Measurements from ENCODE around the gene GOLGB1. TPM values are rescaled to one million over a fixed set of nuclear protein-coding genes. Genes with fewer than 3 reads are reported as not detected.

Gene GOLGB1
- total and polyA plus RNA-seq, 7 donors: 9.7 to 70.1 (median 44.8) TPM

DNA sequence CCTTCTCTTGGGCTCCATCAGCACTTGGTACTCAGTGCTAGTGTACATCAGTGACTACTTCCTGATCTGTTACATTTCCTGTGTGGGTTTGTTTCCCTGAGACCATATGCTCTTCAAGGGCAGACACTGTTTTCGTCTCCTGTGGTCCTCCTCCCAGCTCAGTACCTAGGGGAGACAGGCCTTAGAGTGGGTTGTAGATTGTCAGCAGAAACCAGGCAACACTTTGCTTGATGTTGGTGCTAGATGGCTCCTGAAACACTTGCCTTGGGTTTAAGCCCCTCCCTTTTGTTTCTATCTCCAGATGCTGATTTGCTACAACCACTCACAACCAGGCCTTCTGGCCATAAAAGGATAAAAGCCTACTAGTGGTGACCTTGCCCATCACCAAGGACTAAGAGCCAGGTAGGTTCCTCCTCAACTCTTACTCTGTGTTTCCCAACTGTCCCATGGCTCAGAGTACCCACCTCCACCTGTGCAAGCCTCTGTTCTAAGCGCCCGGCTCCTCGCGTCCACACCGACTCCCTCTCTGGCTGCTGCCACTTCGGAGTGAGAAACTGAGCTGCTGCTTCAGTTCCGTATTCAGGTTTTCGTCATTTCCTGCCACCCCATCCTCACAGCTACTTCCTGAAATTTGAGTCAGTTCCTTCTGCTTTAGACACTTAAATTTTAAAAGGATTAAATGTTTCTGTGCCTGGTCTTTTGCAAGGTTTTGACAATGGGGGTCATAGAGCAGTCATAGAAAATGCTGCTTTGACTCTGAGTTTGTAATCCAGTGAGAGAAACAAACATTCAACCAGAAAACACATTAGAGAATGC, 89.0 kb downstream of the GOLGB1 start, which contains the start of gene HCLS1:
TSS of gene HCLS1 (minus strand) at position 548 of the 816 bp plus-strand sequence. CDS start 2,556 bp downstream, outside the sequence.
- WGBS, 2 donors: 34 to 78% methylated on average over 9 of the region's 9 CpGs
- peak within 1 kb of the TSS; percentile 46 to 55 (median 52) for H3K27ac ChIP-seq
- H3K9me3 ChIP-seq: no peaks in the 10 kb centered on the region
- no peaks in the 10 kb centered on the region for H3K4me1 ChIP-seq
- peak within 1 kb of the TSS in 3 of 4 donors; percentile 7 to 32 (median 24) for H3K4me3 ChIP-seq
- H3K36me3 ChIP-seq: peaks cover 7 to 34% (median 21%) of the 10 kb centered on the region in 4 donors
- no peaks in the 10 kb centered on the region for H3K27me3 ChIP-seq
- TF ChIP-seq, protein P1, sequence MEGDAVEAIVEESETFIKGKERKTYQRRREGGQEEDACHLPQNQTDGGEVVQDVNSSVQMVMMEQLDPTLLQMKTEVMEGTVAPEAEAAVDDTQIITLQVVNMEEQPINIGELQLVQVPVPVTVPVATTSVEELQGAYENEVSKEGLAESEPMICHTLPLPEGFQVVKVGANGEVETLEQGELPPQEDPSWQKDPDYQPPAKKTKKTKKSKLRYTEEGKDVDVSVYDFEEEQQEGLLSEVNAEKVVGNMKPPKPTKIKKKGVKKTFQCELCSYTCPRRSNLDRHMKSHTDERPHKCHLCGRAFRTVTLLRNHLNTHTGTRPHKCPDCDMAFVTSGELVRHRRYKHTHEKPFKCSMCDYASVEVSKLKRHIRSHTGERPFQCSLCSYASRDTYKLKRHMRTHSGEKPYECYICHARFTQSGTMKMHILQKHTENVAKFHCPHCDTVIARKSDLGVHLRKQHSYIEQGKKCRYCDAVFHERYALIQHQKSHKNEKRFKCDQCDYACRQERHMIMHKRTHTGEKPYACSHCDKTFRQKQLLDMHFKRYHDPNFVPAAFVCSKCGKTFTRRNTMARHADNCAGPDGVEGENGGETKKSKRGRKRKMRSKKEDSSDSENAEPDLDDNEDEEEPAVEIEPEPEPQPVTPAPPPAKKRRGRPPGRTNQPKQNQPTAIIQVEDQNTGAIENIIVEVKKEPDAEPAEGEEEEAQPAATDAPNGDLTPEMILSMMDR (IDR thresholded peaks at IDR 0.05): no peak
- TF ChIP-seq EP300 (IDR thresholded peaks at IDR 0.05): no peak
- peak in 1 of 2 donors; percentile 45 for TF ChIP-seq POLR2A (IDR thresholded peaks at IDR 0.05)
- peak in 3 of 4 donors; percentile 62 to 66 (median 65) for TF ChIP-seq POLR2AphosphoS5 (IDR thresholded peaks at IDR 0.05)
- intact Hi-C loops (cut with DNase I): no loop called here
- DNase-seq: peak; percentile 76

DNA sequence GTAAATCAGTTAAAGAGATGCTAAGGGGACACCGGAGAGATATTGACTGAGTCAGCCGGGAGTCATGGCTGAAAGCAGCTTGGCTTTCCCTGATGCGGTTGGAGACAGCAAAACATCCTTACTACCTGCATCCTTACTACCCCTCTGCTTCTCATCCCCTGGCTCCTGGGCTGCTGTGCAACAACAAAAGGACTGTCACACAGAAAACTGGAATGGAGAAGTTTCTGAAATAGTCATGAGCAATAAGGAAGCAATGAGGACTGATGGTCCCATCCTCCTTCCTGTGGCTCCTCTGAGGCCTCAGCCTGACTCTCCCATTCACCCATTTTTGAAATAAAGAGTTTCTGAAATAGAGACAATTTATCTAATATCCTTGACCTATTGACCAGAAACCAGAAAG, 90.0 kb downstream of the GOLGB1 start:
- WGBS, 2 donors: 87 to 93% methylated on average over 3 of the region's 3 CpGs
- TF ChIP-seq, protein P1 (IDR thresholded peaks at IDR 0.05): no peak
- no peak for TF ChIP-seq EP300 (IDR thresholded peaks at IDR 0.05)
- TF ChIP-seq POLR2A (IDR thresholded peaks at IDR 0.05): no peak
- TF ChIP-seq POLR2AphosphoS5 (IDR thresholded peaks at IDR 0.05): no peak
- DNase-seq: no peak
- no peaks in the 10 kb centered on the region for H3K4me1 ChIP-seq
- no peaks in the 10 kb centered on the region for H3K9me3 ChIP-seq
- peak overlapping the region in 2 of 4 donors; percentile 24 to 32 for H3K4me3 ChIP-seq
- no peak overlapping the region for H3K27ac ChIP-seq
- intact Hi-C loops (cut with DNase I): no loop called here
- no peaks in the 10 kb centered on the region for H3K27me3 ChIP-seq
- H3K36me3 ChIP-seq: peaks cover 0 to 25% (median 11%) of the 10 kb centered on the region in 4 donors

DNA sequence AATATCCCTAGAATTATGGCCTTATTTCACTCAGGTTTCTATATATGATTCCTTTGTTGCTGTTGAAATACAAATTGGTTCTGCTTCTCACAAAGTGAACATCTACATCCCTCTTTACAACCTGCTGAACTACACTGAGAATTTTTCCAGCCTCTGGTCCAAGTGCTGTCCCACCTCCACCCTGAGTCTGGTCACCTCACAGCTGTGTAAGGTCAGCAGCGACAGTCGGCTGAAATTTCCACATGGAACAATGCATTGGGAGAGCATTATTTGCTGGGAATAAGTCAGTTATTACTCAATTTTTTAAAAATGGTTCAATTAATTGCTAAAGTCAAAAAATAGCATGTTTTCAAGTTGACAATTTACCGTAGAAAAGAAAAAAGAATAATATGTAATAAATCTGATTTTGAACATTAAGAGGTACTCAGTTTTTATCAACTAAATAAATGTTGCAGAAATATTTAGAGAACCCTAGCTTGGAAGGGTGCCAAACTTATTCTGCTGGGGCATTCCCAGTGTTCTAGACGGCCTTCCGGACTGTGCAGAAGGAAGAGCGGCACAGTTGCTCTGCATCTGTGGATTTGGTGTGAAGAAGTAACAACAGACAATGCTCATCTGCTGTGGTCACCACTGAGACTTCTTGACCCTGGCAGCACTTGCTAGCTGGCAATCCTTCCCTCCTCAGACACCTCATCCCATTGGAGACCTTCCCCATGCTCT, 90.7 kb downstream of the GOLGB1 start:
- H3K9me3 ChIP-seq: no peaks in the 10 kb centered on the region
- H3K27me3 ChIP-seq: no peaks in the 10 kb centered on the region
- TF ChIP-seq POLR2A (IDR thresholded peaks at IDR 0.05) (no peak), EP300 (IDR thresholded peaks at IDR 0.05) (no peak), POLR2AphosphoS5 (IDR thresholded peaks at IDR 0.05) (no peak)
- TF ChIP-seq, protein P1 (IDR thresholded peaks at IDR 0.05): no peak
- intact Hi-C loops (cut with DNase I): no loop called here
- H3K4me1 ChIP-seq: no peaks in the 10 kb centered on the region
- DNase-seq: no peak
- H3K4me3 ChIP-seq: peak overlapping the region in 2 of 4 donors; percentile 24 to 32
- H3K27ac ChIP-seq: no peak overlapping the region
- H3K36me3 ChIP-seq: peaks cover 0 to 17% (median 5%) of the 10 kb centered on the region in 4 donors
- 85 to 93% methylated on average over 6 of the region's 6 CpGs for WGBS, 2 donors

DNA sequence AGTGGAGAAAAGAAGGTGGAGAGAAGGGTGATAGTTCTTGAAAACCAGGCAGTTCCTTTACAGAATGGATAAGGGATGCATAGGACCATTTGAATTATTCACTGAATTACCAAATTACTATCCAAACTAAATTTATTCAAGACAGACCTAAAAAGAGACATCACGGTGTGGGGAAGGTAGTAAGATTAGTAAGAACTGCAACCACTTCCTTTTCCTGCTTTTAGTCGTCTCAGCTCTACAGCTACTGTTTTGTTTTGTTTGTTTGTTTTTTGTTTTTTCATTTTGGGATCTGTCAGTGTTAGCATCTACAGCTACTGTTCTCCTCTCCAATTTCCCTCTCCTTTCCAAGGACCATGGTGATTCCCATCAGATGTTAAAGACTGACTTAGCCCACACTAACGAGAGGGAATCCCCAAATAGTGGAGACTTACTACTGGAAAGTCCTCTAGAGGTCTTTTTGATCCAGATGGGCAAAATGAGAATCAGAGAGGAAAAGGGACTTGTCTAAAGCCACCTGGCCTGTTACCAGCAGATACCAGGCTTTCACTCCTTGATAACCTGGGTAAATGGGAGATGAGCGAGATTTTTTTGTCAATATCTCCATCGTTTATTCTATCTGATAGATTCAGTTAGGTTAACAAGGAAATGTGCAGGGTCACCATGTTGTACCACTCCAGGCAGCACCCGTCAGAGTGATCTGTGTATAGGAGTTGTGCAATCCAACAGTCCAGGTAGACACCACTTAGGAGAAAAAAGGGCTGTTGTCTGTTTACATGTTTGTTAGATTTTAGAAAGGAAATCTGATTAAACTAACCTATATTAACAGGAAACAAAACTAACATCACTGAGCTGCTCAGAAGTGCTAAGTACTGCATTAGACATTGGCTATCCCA, 94.8 kb downstream of the GOLGB1 start:
- Histone ChIP-seq H3K4me1 (no peaks in the 10 kb centered on the region), H3K27me3 (no peaks in the 10 kb centered on the region), H3K27ac (no peak overlapping the region), H3K9me3 (peaks cover 0 to 2% (median 0%) of the 10 kb centered on the region in 4 donors), H3K36me3 (no peaks in the 10 kb centered on the region), H3K4me3 (no peak overlapping the region)
- 73 to 82% methylated on average over 6 of the region's 6 CpGs for WGBS, 2 donors
- intact Hi-C loops (cut with DNase I): loop anchor here (5.0 kb wide), 1 partner anchor 107 kb away; the partner anchor contains the start of gene POLQ
- TF ChIP-seq EP300 (IDR thresholded peaks at IDR 0.05) (no peak), POLR2A (IDR thresholded peaks at IDR 0.05) (no peak), POLR2AphosphoS5 (IDR thresholded peaks at IDR 0.05) (no peak)
- TF ChIP-seq, protein P1 (IDR thresholded peaks at IDR 0.05): no peak
- no peak for DNase-seq
